ENCODE results near the gene KHDC4. TPM values are rescaled to one million over a fixed set of nuclear protein-coding genes. Genes with fewer than 3 reads are reported as not detected.

The KHDC4 gene
- total RNA-seq, 1 experiment from 2014 or later: 93.3 TPM

- Histone ChIP-seq H3K4me1 (ENCODE audit: insufficient read depth, low read length, poor library complexity, severe bottlenecking) (peaks cover 17% of the 10 kb centered on the region), H3K4me3 (ENCODE audit: low read depth, low read length, poor library complexity, severe bottlenecking) (no peak overlapping the region), H3K27me3 (replicated peaks; ENCODE audit: insufficient read depth, low read depth, low read length, poor library complexity) (no peaks in the 10 kb centered on the region), H3K27ac (ENCODE audit: low read depth, low read length, poor library complexity, severe bottlenecking) (no peak overlapping the region), H3K9me3 (ENCODE audit: low read depth, low read length, poor library complexity, severe bottlenecking) (no peaks in the 10 kb centered on the region), H3K36me3 (ENCODE audit: insufficient read depth, low read length, poor library complexity, severe bottlenecking) (peaks cover 95% of the 10 kb centered on the region)
- ChIA-PET POLR2A (ENCODE audit: low non-redundant PET) (no interaction called here), CTCF (no interaction called here)
- no peak for DNase-seq (ENCODE audit: low spot score)
- TF ChIP-seq CTCF (conservative IDR thresholded peaks at IDR 0.05; ENCODE audit: low read depth, low read length) (no peak), EZH2 (IDR thresholded peaks at IDR 0.05; ENCODE audit: borderline replicate concordance, low read depth, low read length, poor library complexity, severe bottlenecking) (no peak)
- no TSS peak for BruUV-seq (replicated peaks)
- intact Hi-C loops (cut with micrococcal nuclease; ENCODE audit: unreplicated experiment): no loop called here
These were observed 23.2 kb upstream of the KHDC4 start for GRCh38 chr1:155957411-155957915.

DNA sequence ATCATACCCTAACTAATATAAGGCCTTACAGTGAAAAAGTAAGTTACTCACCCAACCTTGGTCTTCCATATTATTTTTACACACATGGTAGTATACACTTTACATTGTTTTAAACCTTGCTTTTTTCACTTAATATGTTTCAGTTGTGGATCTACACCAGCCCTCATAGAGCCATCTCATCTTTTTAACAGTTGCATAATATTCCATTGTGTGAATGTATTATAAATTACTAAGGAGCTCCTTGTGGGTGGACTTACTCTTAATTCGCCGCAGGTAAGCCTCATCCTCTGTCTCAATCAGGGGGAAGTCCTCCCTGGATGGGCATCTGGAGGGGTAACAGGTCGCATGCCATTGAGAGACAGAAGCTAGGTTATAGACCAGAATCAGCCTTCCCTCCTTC, 20.4 kb upstream of the KHDC4 start:
- TF ChIP-seq EZH2 (IDR thresholded peaks at IDR 0.05; ENCODE audit: borderline replicate concordance, low read depth, low read length, poor library complexity, severe bottlenecking): no peak
- no peak for TF ChIP-seq CTCF (conservative IDR thresholded peaks at IDR 0.05; ENCODE audit: low read depth, low read length)
- H3K9me3 ChIP-seq (ENCODE audit: low read depth, low read length, poor library complexity, severe bottlenecking): no peaks in the 10 kb centered on the region
- intact Hi-C loops (cut with micrococcal nuclease; ENCODE audit: unreplicated experiment): no loop called here
- POLR2A ChIA-PET (ENCODE audit: low non-redundant PET): no interaction called here
- no peaks in the 10 kb centered on the region for H3K27me3 ChIP-seq (replicated peaks; ENCODE audit: insufficient read depth, low read depth, low read length, poor library complexity)
- no peak for DNase-seq (ENCODE audit: low spot score)
- BruUV-seq (replicated peaks): no TSS peak
- H3K36me3 ChIP-seq (ENCODE audit: insufficient read depth, low read length, poor library complexity, severe bottlenecking): peaks cover 98% of the 10 kb centered on the region
- H3K4me3 ChIP-seq (ENCODE audit: low read depth, low read length, poor library complexity, severe bottlenecking): no peak overlapping the region
- H3K4me1 ChIP-seq (ENCODE audit: insufficient read depth, low read length, poor library complexity, severe bottlenecking): no peaks in the 10 kb centered on the region
- no peak overlapping the region for H3K27ac ChIP-seq (ENCODE audit: low read depth, low read length, poor library complexity, severe bottlenecking)
- CTCF ChIA-PET: no interaction called here

- Histone ChIP-seq H3K27ac (ENCODE audit: low read depth, low read length, poor library complexity, severe bottlenecking) (no peak overlapping the region), H3K27me3 (replicated peaks; ENCODE audit: insufficient read depth, low read depth, low read length, poor library complexity) (no peaks in the 10 kb centered on the region), H3K4me1 (ENCODE audit: insufficient read depth, low read length, poor library complexity, severe bottlenecking) (no peaks in the 10 kb centered on the region), H3K9me3 (ENCODE audit: low read depth, low read length, poor library complexity, severe bottlenecking) (no peaks in the 10 kb centered on the region), H3K4me3 (ENCODE audit: low read depth, low read length, poor library complexity, severe bottlenecking) (no peak overlapping the region), H3K36me3 (ENCODE audit: insufficient read depth, low read length, poor library complexity, severe bottlenecking) (peaks cover 96% of the 10 kb centered on the region)
- intact Hi-C loops (cut with micrococcal nuclease; ENCODE audit: unreplicated experiment): no loop called here
- no peak for DNase-seq (ENCODE audit: low spot score)
- ChIA-PET CTCF (no interaction called here), POLR2A (ENCODE audit: low non-redundant PET) (no interaction called here)
- no TSS peak for BruUV-seq (replicated peaks)
- TF ChIP-seq EZH2 (IDR thresholded peaks at IDR 0.05; ENCODE audit: borderline replicate concordance, low read depth, low read length, poor library complexity, severe bottlenecking) (no peak), CTCF (conservative IDR thresholded peaks at IDR 0.05; ENCODE audit: low read depth, low read length) (no peak)
These were observed 18.3 kb upstream of the KHDC4 start for GRCh38 chr1:155952505-155952890.
